Fibroblast of the conjunctiva (primary cell): Measurements from ENCODE around the gene AGR2.
"Not testable (repeated sequence)": the region's sequence is repeated elsewhere in the genome, so short reads cannot be mapped to it uniquely, and the experiment has no call there.

Experiments
- DNase-seq: peaks from one replicate; pipeline ENCODE4 v3.0.0-alpha.2; 2010; ENCODE audit warnings: low read depth

Gene AGR2

DNA sequence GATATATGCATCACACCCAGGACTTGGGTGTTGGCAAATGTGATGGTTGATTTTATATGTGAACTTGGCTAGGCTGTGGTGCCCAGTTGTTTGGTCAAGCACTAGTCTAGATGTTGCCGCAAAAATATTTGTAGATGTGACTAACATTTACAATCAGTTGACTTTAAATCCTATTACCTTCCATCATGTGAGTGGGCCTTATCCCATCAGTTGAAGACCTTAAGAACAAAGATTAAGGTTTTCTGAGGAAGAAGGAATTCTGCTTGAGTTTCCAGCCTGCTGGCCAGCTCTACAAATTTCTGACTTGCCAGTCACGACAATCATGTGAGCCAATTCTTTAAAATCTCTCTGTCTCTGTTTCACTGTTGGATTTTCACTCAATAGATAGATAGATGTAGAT lies 30.9 kb downstream of the AGR2 start:
- no peak for DNase-seq

GRCh38 chr7:16773326-16773725 lies 31.5 kb downstream of the AGR2 start:
- DNase-seq, result no peak

- DNase-seq, result no peak
Measured at GRCh38 chr7:16770657-16771329, 34.0 kb downstream of the AGR2 start.

GRCh38 chr7:16769994-16770393 lies 34.8 kb downstream of the AGR2 start:
- DNase-seq, result not testable (repeated sequence)

- DNase-seq, result no peak
Measured at GRCh38 chr7:16765436-16765859, 39.4 kb downstream of the AGR2 start.

DNA sequence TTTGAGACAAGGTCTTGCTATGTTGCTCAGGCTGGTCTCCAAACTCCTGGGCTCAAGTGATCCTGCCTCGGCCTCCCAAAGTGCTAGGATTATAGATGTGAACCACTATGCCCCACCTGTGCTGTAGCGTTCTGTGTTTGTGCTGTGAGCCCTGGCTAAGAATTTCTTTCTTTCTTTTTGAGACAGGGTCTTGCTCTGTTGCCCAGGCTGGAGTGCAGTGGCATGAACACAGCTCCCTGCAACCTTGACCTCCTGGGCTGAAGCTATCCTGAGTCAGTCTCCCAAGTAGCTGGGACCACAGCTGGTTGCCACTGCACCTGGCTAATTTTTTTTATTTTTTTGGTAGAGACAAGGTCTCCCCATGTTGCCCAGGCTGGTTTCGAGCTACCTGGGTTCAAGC lies 39.9 kb downstream of the AGR2 start:
- no peak for DNase-seq

- DNase-seq, result no peak
Measured at GRCh38 chr7:16762177-16762576, 42.6 kb downstream of the AGR2 start.

DNA sequence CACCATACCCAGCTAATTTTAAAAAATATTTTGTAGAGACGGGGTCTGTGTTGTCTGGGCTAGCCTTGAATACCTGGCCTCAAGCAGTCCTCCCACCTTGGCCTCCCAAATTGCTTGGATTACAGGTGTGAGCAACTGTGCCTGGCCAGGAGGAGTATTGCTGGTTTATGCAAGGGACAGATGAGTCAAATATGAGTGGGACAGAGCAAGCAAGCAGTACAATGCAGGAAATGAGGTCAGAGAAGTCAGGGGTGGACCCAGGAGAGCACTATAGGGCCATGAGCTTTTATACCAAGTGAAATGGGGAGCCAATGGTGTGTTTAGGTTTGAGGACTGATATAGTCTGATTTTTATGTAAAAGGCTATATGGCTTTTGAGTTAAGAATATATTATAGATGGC lies 45.0 kb downstream of the AGR2 start:
- no peak for DNase-seq

- DNase-seq, result no peak
Measured at GRCh38 chr7:16758631-16759611, 45.9 kb downstream of the AGR2 start.

DNA sequence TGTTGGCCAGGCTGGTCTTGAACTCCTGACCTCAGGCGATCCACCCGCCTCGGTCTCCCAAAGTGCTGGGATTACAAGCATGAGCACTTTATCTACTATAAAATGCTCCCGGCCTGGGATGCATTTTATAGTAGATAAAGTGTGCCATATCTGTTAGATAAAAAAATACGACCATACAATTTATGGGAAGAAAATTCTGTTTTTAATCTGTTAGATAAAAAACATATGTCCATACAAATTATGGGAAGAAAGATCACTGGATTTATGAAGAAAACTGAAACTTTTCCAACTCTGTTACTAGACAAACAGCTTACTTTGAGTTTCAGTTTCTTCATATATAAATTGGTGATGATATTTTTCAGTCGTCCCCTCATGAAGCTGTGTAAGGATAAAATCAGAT lies 46.8 kb downstream of the AGR2 start:
- DNase-seq, result no peak

DNA sequence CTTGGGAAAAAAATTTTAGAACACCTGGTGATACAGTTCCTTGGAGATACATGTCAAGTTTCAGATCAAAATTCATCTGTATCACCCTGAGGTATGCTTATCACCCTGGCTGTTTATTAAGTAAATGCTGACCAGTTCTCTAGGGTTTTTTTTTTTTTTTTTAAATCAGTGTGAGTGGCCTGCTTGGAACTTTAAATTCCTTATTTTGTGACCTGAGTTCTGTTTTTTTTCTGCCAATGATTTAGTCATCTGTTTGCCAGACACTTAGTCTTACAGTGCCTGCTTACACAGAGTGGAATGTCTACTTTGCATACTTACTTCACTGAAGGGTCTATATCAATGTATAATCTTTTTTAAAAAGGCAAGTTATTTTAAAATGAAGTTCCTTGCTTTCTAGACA lies 49.4 kb downstream of the AGR2 start:
- no peak for DNase-seq

DNA sequence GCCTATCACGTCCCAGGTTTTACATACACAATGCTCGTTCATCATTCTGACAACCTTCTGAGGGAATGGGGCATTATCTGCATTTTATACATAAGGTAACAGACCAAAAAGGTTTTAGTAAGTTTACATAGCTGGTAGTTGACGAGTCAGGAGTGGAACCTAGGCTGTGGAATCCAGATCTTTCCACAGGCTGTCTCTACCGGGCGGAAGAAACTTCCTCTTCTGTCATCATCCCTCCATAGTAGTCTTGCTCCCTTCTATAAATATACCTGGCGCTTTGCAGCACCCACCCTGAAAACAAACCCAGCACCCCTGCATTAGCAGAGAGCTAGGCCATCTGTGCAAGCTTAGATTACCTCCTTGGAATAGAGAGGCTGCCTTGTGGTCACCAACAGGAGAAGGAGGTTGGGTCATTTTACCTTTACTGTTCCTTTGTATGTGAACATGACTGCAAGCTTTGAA lies 49.9 kb downstream of the AGR2 start:
- no peak for DNase-seq

- no peak for DNase-seq
Measured at GRCh38 chr7:16753932-16754855, 50.6 kb downstream of the AGR2 start.

DNA sequence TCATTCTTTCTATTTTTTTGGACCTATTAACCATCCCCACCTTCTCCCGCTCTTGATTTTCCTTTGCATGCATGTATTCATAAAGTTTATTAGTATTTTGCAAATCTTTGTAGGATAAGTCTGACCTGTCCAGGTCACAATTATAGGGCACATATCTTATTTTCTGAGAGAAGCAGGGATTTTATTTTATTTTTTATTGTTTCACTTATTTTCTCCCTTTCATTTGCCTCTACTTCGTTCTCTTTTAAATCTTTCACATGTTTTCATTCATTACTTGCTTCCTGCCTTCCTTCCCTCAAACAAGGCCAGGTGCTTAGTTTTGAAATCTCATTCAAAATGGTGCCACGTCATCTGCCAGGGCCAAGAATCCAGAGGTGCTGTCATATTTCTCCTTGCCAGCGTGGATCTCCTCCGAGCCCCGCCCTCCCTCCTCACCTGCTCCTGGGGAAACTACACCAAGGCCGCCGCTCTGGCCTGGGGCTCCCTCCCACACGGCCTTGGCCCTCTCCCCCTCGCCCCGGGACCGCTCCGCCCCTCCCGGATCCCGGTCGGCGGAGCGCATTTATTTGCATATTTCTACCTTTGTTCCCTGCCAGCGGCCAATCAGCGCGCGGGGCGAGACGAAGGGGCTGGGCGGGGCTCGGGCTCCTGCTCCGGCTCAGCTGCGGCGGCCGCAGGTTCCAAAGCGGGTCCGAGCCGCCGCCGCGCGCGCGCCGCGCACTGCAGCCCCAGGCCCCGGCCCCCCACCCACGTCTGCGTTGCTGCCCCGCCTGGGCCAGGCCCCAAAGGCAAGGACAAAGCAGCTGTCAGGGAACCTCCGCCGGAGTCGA lies 51.5 kb downstream of the AGR2 start, which contains the start of gene TSPAN13:
Gene TSPAN13, plus strand, starts transcription at position 654 of the 830 bp plus-strand sequence. CDS start 213 bp downstream, outside the sequence.
- DNase-seq, result no peak

DNA sequence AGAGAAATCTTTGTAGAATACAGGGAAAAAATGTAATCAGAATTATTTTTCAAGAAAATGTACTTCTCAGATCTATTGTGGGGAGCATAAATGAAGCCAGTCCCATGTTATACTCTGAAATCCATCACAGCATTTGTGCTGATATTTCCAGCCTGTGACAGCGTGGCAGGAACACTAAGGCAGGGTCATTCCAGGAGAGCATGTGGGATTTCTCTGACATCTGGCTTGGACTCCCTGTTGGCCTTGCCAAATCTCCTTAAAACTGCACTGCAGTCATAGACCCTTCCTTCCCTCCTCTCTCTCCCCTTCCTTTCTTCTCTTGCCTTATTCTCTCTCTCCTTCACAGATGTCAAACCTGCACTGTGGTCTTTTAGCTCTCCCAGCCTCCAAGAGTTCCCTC lies 57.7 kb downstream of the AGR2 start:
- DNase-seq, result no peak

DNA sequence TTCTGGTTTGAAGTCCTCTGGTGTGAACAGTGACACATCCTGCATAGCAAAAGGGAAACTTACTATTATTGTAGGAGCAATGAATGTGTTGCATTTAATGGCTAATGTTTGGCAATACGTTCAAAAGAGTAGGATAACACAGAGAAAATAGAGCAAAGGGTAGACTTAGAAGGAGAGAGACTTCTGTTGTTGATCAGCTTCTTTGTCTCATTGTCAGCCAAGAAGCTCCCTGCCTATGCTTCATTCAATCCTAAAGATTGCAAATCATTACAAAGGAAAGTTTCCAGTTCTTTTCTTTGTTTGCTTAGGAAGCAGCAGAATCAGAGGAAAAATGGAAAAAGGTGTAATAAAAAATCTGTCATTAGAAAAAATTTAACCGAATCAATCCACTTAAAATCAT lies 59.2 kb downstream of the AGR2 start:
- DNase-seq, result no peak

GRCh38 chr7:16744518-16745250 lies 60.1 kb downstream of the AGR2 start:
- no peak for DNase-seq

DNA sequence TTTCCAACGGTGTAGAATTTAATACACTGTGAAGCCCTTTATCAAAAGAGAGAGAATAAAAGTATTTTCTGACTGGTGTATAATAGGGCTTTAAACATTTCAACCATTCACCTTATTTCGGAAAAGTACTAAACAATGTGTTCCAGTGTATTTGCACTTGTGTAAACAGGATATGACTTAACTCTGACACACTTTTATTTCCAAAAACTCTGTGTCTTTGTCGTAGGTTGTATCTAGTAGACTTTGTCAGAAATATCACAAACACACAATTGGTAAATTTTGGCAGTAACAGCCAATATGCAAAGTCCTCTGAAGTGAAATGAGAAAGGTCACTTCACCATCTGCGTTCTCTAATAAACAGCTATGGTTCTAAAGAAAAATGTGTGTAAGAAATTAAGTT lies 61.6 kb downstream of the AGR2 start:
- no peak for DNase-seq

DNA sequence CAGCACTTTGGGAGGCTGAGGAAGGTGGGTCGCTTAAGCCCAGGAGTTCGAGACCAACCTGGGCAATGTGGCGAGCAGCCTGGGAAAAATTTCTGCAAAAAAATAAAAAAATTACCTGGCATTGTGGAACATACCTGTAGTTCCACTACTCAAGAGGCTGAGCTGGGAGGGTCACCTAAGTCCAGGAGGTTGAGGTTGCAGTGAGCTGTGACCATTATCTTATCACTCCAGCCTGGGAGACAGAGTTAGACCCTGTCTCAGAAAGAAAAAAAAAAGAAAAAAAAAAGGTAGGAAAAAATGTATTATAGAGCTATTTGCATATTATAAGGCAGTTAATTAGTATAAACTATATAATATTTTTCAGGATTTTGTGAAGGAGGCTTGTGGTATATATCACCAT lies 62.3 kb downstream of the AGR2 start:
- no peak for DNase-seq
